Upper lobe of left lung (tissue), 4 donors: ENCODE data around the gene TBL1XR1.

Experiments used
- CTCF ChIP-seq, 6 experiments: fragments of 450-650 bp in 4 of 6; fragments of 200-600 bp in 2 of 6; sonication (generic) in 2 of 6; IDR thresholded peaks; one replicate each; pipeline ENCODE4 v1.5.1; 2016 to 2019; ENCODE audit warnings: antibody characterized with exemption in 6 of 6
- POLR2A ChIP-seq, 4 donors: fragments of 450-650 bp; IDR thresholded peaks; one replicate each; pipeline ENCODE4 v1.5.1; 2016 to 2017; ENCODE audit warnings: antibody characterized with exemption in 4 of 4, mild to moderate bottlenecking in 2 of 4

- TF ChIP-seq POLR2A (IDR thresholded peaks at IDR 0.05), result no peak
- no peak for TF ChIP-seq CTCF (IDR thresholded peaks at IDR 0.05)
These were observed 50.6 kb downstream of the TBL1XR1 start for GRCh38 chr3:177146646-177147045.
